ENCODE measurements around the gene TAF5.
A peak's percentile ranks its signal among the peaks of the same experiment; 100 is the strongest.
"Not testable (repeated sequence)": the region's sequence is repeated elsewhere in the genome, so short reads cannot be mapped to it uniquely, and the experiment has no call there.

Gene TAF5

GRCh38 chr10:103350517-103351260 lies 17.1 kb upstream of the TAF5 start, which contains the start of gene PCGF6:
PCGF6 (minus strand) TSS chr10:103351140; CDS start chr10:103351066, 74 bp downstream.
- FAIRE-seq (no peak), DNase-seq (ENCODE audit: insufficient read length, low spot score) (peak; percentile 88)

GRCh38 chr10:103353281-103353680 lies 14.5 kb upstream of the TAF5 start:
- FAIRE-seq (no peak), DNase-seq (ENCODE audit: insufficient read length, low spot score) (no peak)
- TF ChIP-seq CTCF (IDR thresholded peaks at IDR 0.05; ENCODE audit: insufficient read depth, missing control alignments), result no peak

More at GRCh38 chr10:103350517-103351260, 17.1 kb upstream of the TAF5 start, which contains the start of gene PCGF6:
- TF ChIP-seq CTCF (IDR thresholded peaks at IDR 0.05; ENCODE audit: insufficient read depth, missing control alignments), result no peak

GRCh38 chr10:103354567-103354966 lies 13.2 kb upstream of the TAF5 start:
- not testable (repeated sequence) for FAIRE-seq; DNase-seq (ENCODE audit: insufficient read length, low spot score)

GRCh38 chr10:103355906-103356599 lies 11.7 kb upstream of the TAF5 start:
- DNase-seq (ENCODE audit: insufficient read length, low spot score) (no peak), FAIRE-seq (no peak)
- no peak for TF ChIP-seq CTCF (IDR thresholded peaks at IDR 0.05; ENCODE audit: insufficient read depth, missing control alignments)

GRCh38 chr10:103359493-103359892 lies 8.3 kb upstream of the TAF5 start:
- DNase-seq (ENCODE audit: insufficient read length, low spot score); FAIRE-seq: not testable (repeated sequence)

GRCh38 chr10:103360791-103361190 lies 7.0 kb upstream of the TAF5 start:
- not testable (repeated sequence) for DNase-seq (ENCODE audit: insufficient read length, low spot score); FAIRE-seq

GRCh38 chr10:103367379-103367781 lies 396 bp upstream of the TAF5 start:
- TF ChIP-seq CTCF (IDR thresholded peaks at IDR 0.05; ENCODE audit: insufficient read depth, missing control alignments), result no peak
- FAIRE-seq (no peak), DNase-seq (ENCODE audit: insufficient read length, low spot score) (no peak)

GRCh38 chr10:103373544-103373943 lies 5.8 kb downstream of the TAF5 start:
- no peak for DNase-seq (ENCODE audit: insufficient read length, low spot score)
- no peak for FAIRE-seq
- no peak for TF ChIP-seq CTCF (IDR thresholded peaks at IDR 0.05; ENCODE audit: insufficient read depth, missing control alignments)
